GM04504 (cell line): Measurements from ENCODE around the gene SOHLH2.

Experiments
- DNase-seq: peaks from one replicate; pipeline ENCODE4 v3.0.0-alpha.2; 2012; ENCODE audit warnings: low read depth

Gene SOHLH2

GRCh38 chr13:36188441-36188840 is 25.9 kb downstream of the SOHLH2 start:
- DNase-seq, result no peak

GRCh38 chr13:36183901-36184300 is 30.5 kb downstream of the SOHLH2 start:
- no peak for DNase-seq

GRCh38 chr13:36175621-36176020 is 38.7 kb downstream of the SOHLH2 start:
- no peak for DNase-seq

GRCh38 chr13:36174923-36175322 is 39.4 kb downstream of the SOHLH2 start:
- no peak for DNase-seq

GRCh38 chr13:36173571-36174322 is 40.6 kb downstream of the SOHLH2 start:
- DNase-seq, result no peak

GRCh38 chr13:36166046-36166445 is 48.3 kb downstream of the SOHLH2 start:
- no peak for DNase-seq

- no peak for DNase-seq
Measured at GRCh38 chr13:36163809-36164308, 50.5 kb downstream of the SOHLH2 start.

GRCh38 chr13:36163286-36163685 is 51.1 kb downstream of the SOHLH2 start:
- no peak for DNase-seq

- no peak for DNase-seq
Measured at GRCh38 chr13:36160297-36160696, 54.1 kb downstream of the SOHLH2 start.

GRCh38 chr13:36158611-36159010 is 55.7 kb downstream of the SOHLH2 start:
- no peak for DNase-seq

GRCh38 chr13:36157480-36157879 is 56.9 kb downstream of the SOHLH2 start:
- DNase-seq, result peak; percentile 2

- DNase-seq, result no peak
Measured at GRCh38 chr13:36154567-36155291, 59.6 kb downstream of the SOHLH2 start.

GRCh38 chr13:36151591-36151990 is 62.8 kb downstream of the SOHLH2 start:
- no peak for DNase-seq

- no peak for DNase-seq
Measured at GRCh38 chr13:36148446-36148845, 65.9 kb downstream of the SOHLH2 start.

- DNase-seq, result no peak
Measured at GRCh38 chr13:36147330-36147729, 67.0 kb downstream of the SOHLH2 start.

GRCh38 chr13:36146511-36147269 is 67.7 kb downstream of the SOHLH2 start:
- no peak for DNase-seq

- no peak for DNase-seq
Measured at GRCh38 chr13:36143738-36144137, 70.6 kb downstream of the SOHLH2 start.

GRCh38 chr13:36142735-36143134 is 71.6 kb downstream of the SOHLH2 start:
- no peak for DNase-seq

- no peak for DNase-seq
Measured at GRCh38 chr13:36135876-36136275, 78.5 kb downstream of the SOHLH2 start.

- no peak for DNase-seq
Measured at GRCh38 chr13:36134632-36135031, 79.7 kb downstream of the SOHLH2 start.

GRCh38 chr13:36133950-36134626 is 80.3 kb downstream of the SOHLH2 start:
- no peak for DNase-seq

GRCh38 chr13:36132376-36132775 is 82.0 kb downstream of the SOHLH2 start:
- no peak for DNase-seq
